HepG2 (cell line): ENCODE measurements around the gene ADAT3. TPM values are rescaled to one million over a fixed set of nuclear protein-coding genes. Genes with fewer than 3 reads are reported as not detected.
A peak's percentile ranks its signal among the peaks of the same experiment; 100 is the strongest.

ENCODE experiments used
- ATAD3A ChIP-seq: sonication (generic); formaldehyde crosslinking; IDR thresholded peaks from 2 replicates; pipeline ENCODE4 v1.4.0; 2020; ENCODE audit warnings: missing genetic modification reagents
- ATRX ChIP-seq: sonication (generic); formaldehyde crosslinking; IDR thresholded peaks from 2 replicates; pipeline ENCODE4 v1.4.0; 2020; ENCODE audit warnings: missing genetic modification reagents, borderline replicate concordance
- BHLHE40 ChIP-seq: IDR thresholded peaks from 2 replicates; pipeline ENCODE4 v1.6.1; 2011; ENCODE audit warnings: low read length, improper control_type of control experiment
- CCDC6 ChIP-seq: sonication (generic); formaldehyde crosslinking; IDR thresholded peaks from 2 replicates; pipeline ENCODE4 v1.8.1; 2022; ENCODE audit warnings: mild to moderate bottlenecking, missing genetic modification reagents, moderate library complexity
- CERS6 ChIP-seq: sonication (generic); formaldehyde crosslinking; IDR thresholded peaks from 2 replicates; pipeline ENCODE4 v1.5.0; 2020; ENCODE audit warnings: missing genetic modification reagents
- CREB3 ChIP-seq: sonication (generic); formaldehyde crosslinking; IDR thresholded peaks from 2 replicates; pipeline ENCODE4 v1.5.0; 2020; ENCODE audit warnings: missing genetic modification reagents
- CREBL2 ChIP-seq: sonication (generic); formaldehyde crosslinking; IDR thresholded peaks from 2 replicates; pipeline ENCODE4 v1.8.1; 2023; ENCODE audit warnings: missing genetic modification reagents, mild to moderate bottlenecking, borderline replicate concordance
- DBP ChIP-seq: sonication (generic); formaldehyde crosslinking; IDR thresholded peaks from 2 replicates; pipeline ENCODE4 v1.4.0; 2020; ENCODE audit warnings: missing genetic modification reagents; ENCODE audit errors: not compliant biosample characterization
- FOXA1 ChIP-seq, 2 experiments: fragments of 450-650 bp in 1 of 2; sonication (generic) in 1 of 2; formaldehyde crosslinking in 1 of 2; IDR thresholded peaks; 2 replicates each; pipeline versions ENCODE4 v1.4.0 to v1.6.1; 2016 to 2020; ENCODE audit warnings: missing genetic modification reagents in 1 of 2
- FOXP1 ChIP-seq, 2 experiments: fragments of 450-650 bp in 1 of 2; IDR thresholded peaks; 2 replicates each; pipeline ENCODE4 v1.6.1; 2017 to 2018; ENCODE audit warnings: antibody characterized with exemption in 1 of 2
- NR0B2 ChIP-seq: sonication (generic); formaldehyde crosslinking; IDR thresholded peaks from 2 replicates; pipeline ENCODE4 v1.4.0; 2020; ENCODE audit warnings: mild to moderate bottlenecking, missing genetic modification reagents
- RORA ChIP-seq: sonication (generic); formaldehyde crosslinking; IDR thresholded peaks from 2 replicates; pipeline ENCODE4 v1.5.0; 2020; ENCODE audit warnings: mild to moderate bottlenecking, missing genetic modification reagents, moderate library complexity
- SAP130 ChIP-seq: IDR thresholded peaks from 2 replicates; pipeline ENCODE4 v1.6.1; 2016; ENCODE audit warnings: low read depth
- SNRNP70 ChIP-seq: fragments of 200-400 bp; formaldehyde crosslinking; IDR thresholded peaks from 2 replicates; pipeline ENCODE4 v1.6.1; 2017; ENCODE audit warnings: mild to moderate bottlenecking, low read depth, low read length, moderate library complexity
- SOX6 ChIP-seq, 2 experiments: fragments of 450-650 bp in 1 of 2; sonication (generic) in 1 of 2; formaldehyde crosslinking in 1 of 2; IDR thresholded peaks; 2 replicates each; pipeline versions ENCODE4 v1.4.0 to v1.6.1; 2017 to 2020; ENCODE audit warnings: antibody characterized with exemption in 1 of 2, mild to moderate bottlenecking in 1 of 2, missing genetic modification reagents in 1 of 2
- SP2 ChIP-seq: sonication (generic); formaldehyde crosslinking; IDR thresholded peaks from 2 replicates; pipeline ENCODE4 v1.5.1; 2020; ENCODE audit warnings: mild to moderate bottlenecking, missing genetic modification reagents
- ZNF253 ChIP-seq: sonication (generic); formaldehyde crosslinking; IDR thresholded peaks from 2 replicates; pipeline ENCODE4 v1.8.0; 2022; ENCODE audit warnings: mild to moderate bottlenecking, missing genetic modification reagents, borderline replicate concordance
- ZNF644 ChIP-seq: IDR thresholded peaks from 2 replicates; pipeline ENCODE4 v1.6.1; 2016; ENCODE audit warnings: low read depth
- polyA plus RNA-seq, 8 experiments: library from polyadenylated mRNA; depleted of rRNA in 3 of 8; stranded (reverse) in 7 of 8; unstranded in 1 of 8; fragments of >200 nt; fragmentation: Illumina TruSeq in 4 of 8; extraction: Trizol in 4 of 8; gene quantifications; 2 replicates each; pipeline versions ENCODE4 v1.2.1 to v1.2.3, GENCODE V29; 2011 to 2016; ENCODE audit warnings: low read depth in 4 of 8, missing spikeins in 1 of 8, mixed read lengths in 1 of 8; ENCODE audit not compliant: insufficient read depth in 1 of 8
- total RNA-seq, 5 experiments: library from RNA; depleted of rRNA; stranded (reverse); fragments of >200 nt; fragmentation: Illumina TruSeq; extraction: Trizol; gene quantifications; 2 replicates each; pipeline ENCODE4 v1.2.3, GENCODE V29; 2016; ENCODE audit warnings: low read depth in 1 of 5
- TF ChIP-seq, protein P1 (sequence below): sonication (generic); formaldehyde crosslinking; IDR thresholded peaks from 2 replicates; pipeline ENCODE4 v1.5.0; 2020; ENCODE audit warnings: missing genetic modification reagents
- TF ChIP-seq, protein P2 (sequence below): sonication (generic); formaldehyde crosslinking; IDR thresholded peaks from 2 replicates; pipeline ENCODE4 v1.8.0; 2022; ENCODE audit warnings: missing genetic modification reagents, mild to moderate bottlenecking, borderline replicate concordance
- TF ChIP-seq, protein P3 (sequence below): sonication (generic); formaldehyde crosslinking; IDR thresholded peaks from 2 replicates; pipeline ENCODE4 v1.4.0; 2020; ENCODE audit warnings: mild to moderate bottlenecking, missing genetic modification reagents

The ADAT3 gene
- total and polyA plus RNA-seq, 2 of the 13 experiments (the other 11 are each of a cell fraction or from before 2014, with no cell fraction given) = 0.95 to 3.5 TPM

- TF ChIP-seq FOXA1 (IDR thresholded peaks at IDR 0.05) = no peak
- TF ChIP-seq FOXA1 (CRISPR knock-in tag; IDR thresholded peaks at IDR 0.05) = no peak
- no peak for TF ChIP-seq CCDC6
- TF ChIP-seq, protein P1, sequence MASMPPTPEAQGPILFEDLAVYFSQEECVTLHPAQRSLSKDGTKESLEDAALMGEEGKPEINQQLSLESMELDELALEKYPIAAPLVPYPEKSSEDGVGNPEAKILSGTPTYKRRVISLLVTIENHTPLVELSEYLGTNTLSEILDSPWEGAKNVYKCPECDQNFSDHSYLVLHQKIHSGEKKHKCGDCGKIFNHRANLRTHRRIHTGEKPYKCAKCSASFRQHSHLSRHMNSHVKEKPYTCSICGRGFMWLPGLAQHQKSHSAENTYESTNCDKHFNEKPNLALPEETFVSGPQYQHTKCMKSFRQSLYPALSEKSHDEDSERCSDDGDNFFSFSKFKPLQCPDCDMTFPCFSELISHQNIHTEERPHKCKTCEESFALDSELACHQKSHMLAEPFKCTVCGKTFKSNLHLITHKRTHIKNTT (CRISPR knock-in tag) = no peak
- no peak for TF ChIP-seq NR0B2 (CRISPR knock-in tag)
- peak; percentile 84 for TF ChIP-seq BHLHE40
- TF ChIP-seq FOXP1 (IDR thresholded peaks at IDR 0.05) = no peak
- TF ChIP-seq FOXP1 (CRISPR knock-in tag; IDR thresholded peaks at IDR 0.05) = no peak
- TF ChIP-seq SNRNP70 = no peak
- TF ChIP-seq SP2 (CRISPR knock-in tag) = no peak
- no peak for TF ChIP-seq SOX6 (IDR thresholded peaks at IDR 0.05)
- TF ChIP-seq SOX6 (CRISPR knock-in tag; IDR thresholded peaks at IDR 0.05) = peak; percentile 8; the same call in 1 of the 2 replicates
- peak; percentile 88 for TF ChIP-seq SAP130 (CRISPR knock-in tag)
- TF ChIP-seq CREBL2 (CRISPR knock-in tag) = no peak; the same call in 1 of the 2 replicates
- no peak for TF ChIP-seq ZNF644
- no peak for TF ChIP-seq RORA (CRISPR knock-in tag)
- no peak for TF ChIP-seq CREB3
- TF ChIP-seq ATRX (CRISPR knock-in tag) = no peak
- no peak for TF ChIP-seq CERS6 (CRISPR knock-in tag)
- TF ChIP-seq, protein P2, sequence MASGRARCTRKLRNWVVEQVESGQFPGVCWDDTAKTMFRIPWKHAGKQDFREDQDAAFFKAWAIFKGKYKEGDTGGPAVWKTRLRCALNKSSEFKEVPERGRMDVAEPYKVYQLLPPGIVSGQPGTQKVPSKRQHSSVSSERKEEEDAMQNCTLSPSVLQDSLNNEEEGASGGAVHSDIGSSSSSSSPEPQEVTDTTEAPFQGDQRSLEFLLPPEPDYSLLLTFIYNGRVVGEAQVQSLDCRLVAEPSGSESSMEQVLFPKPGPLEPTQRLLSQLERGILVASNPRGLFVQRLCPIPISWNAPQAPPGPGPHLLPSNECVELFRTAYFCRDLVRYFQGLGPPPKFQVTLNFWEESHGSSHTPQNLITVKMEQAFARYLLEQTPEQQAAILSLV (CRISPR knock-in tag) = no peak
- TF ChIP-seq DBP (CRISPR knock-in tag) = no peak
- TF ChIP-seq, protein P3, sequence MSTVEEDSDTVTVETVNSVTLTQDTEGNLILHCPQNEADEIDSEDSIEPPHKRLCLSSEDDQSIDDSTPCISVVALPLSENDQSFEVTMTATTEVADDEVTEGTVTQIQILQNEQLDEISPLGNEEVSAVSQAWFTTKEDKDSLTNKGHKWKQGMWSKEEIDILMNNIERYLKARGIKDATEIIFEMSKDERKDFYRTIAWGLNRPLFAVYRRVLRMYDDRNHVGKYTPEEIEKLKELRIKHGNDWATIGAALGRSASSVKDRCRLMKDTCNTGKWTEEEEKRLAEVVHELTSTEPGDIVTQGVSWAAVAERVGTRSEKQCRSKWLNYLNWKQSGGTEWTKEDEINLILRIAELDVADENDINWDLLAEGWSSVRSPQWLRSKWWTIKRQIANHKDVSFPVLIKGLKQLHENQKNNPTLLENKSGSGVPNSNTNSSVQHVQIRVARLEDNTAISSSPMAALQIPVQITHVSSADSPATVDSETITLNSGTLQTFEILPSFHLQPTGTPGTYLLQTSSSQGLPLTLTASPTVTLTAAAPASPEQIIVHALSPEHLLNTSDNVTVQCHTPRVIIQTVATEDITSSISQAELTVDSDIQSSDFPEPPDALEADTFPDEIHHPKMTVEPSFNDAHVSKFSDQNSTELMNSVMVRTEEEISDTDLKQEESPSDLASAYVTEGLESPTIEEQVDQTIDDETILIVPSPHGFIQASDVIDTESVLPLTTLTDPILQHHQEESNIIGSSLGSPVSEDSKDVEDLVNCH (CRISPR knock-in tag) = no peak
- TF ChIP-seq ATAD3A (CRISPR knock-in tag) = no peak
- no peak for TF ChIP-seq ZNF253 (CRISPR knock-in tag)
Measured at GRCh38 chr19:1905110-1905862, at the start of gene ADAT3, which contains the start of gene SCAMP4 (continued).
